ENCODE results near the gene SLIT3.

The SLIT3 gene

GRCh38 chr5:168960497-168960896 is 340.4 kb downstream of the SLIT3 start:
- DNase-seq (ENCODE audit: low spot score): no peak

GRCh38 chr5:168953351-168953750 is 347.6 kb downstream of the SLIT3 start:
- no peak for DNase-seq (ENCODE audit: low spot score)

GRCh38 chr5:168952196-168952595 is 348.7 kb downstream of the SLIT3 start:
- DNase-seq (ENCODE audit: low spot score): no peak

GRCh38 chr5:168951769-168952168 is 349.2 kb downstream of the SLIT3 start:
- no peak for DNase-seq (ENCODE audit: low spot score)

- DNase-seq (ENCODE audit: low spot score): no peak
Observed at GRCh38 chr5:168951356-168951755, 349.6 kb downstream of the SLIT3 start.

- no peak for DNase-seq (ENCODE audit: low spot score)
Observed at GRCh38 chr5:168950241-168950951, 350.5 kb downstream of the SLIT3 start.

GRCh38 chr5:168948746-168949145 is 352.2 kb downstream of the SLIT3 start:
- no peak for DNase-seq (ENCODE audit: low spot score)

GRCh38 chr5:168947212-168947868 is 353.6 kb downstream of the SLIT3 start:
- DNase-seq (ENCODE audit: low spot score): peak; percentile 40

GRCh38 chr5:168946363-168946762 is 354.6 kb downstream of the SLIT3 start:
- DNase-seq (ENCODE audit: low spot score): no peak

- no peak for DNase-seq (ENCODE audit: low spot score)
Observed at GRCh38 chr5:168944004-168944403, 356.9 kb downstream of the SLIT3 start.

- DNase-seq (ENCODE audit: low spot score): no peak
Observed at GRCh38 chr5:168943091-168943884, 357.7 kb downstream of the SLIT3 start.

- DNase-seq (ENCODE audit: low spot score): no peak
Observed at GRCh38 chr5:168941901-168942300, 359.0 kb downstream of the SLIT3 start.

GRCh38 chr5:168940712-168941111 is 360.2 kb downstream of the SLIT3 start:
- no peak for DNase-seq (ENCODE audit: low spot score)

GRCh38 chr5:168939887-168940544 is 360.9 kb downstream of the SLIT3 start:
- DNase-seq (ENCODE audit: low spot score): no peak

- DNase-seq (ENCODE audit: low spot score): no peak
Observed at GRCh38 chr5:168939156-168939800, 361.7 kb downstream of the SLIT3 start.

GRCh38 chr5:168936511-168936910 is 364.4 kb downstream of the SLIT3 start:
- no peak for DNase-seq (ENCODE audit: low spot score)

- DNase-seq (ENCODE audit: low spot score): no peak
Observed at GRCh38 chr5:168935183-168935582, 365.8 kb downstream of the SLIT3 start.

GRCh38 chr5:168934169-168934568 is 366.8 kb downstream of the SLIT3 start:
- no peak for DNase-seq (ENCODE audit: low spot score)

GRCh38 chr5:168932400-168933189 is 368.3 kb downstream of the SLIT3 start:
- DNase-seq (ENCODE audit: low spot score): no peak

- no peak for DNase-seq (ENCODE audit: low spot score)
Observed at GRCh38 chr5:168931638-168932345, 369.1 kb downstream of the SLIT3 start.
